ENCODE data around the gene GFI1B.

The GFI1B gene

DNA sequence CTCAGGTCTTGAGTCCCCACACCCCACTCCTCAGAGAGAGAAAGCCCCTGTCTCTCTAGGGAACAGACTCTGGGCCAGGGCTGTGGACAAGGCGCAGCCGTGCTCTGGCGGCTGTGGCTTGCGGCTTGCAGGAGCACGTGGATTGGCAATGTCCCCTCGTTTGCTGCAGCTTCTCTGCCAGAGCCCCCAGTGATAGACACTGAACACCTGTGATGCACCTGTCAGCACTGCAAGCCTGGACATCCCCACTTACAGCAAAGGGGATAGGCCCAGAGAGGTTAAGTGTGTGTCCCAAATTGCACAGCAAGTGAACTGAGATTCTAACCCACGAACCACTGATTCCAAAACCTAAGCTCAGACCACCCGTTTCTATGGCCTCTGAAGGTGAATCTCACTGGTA is 7.0 kb downstream of the GFI1B start:
- DNase-seq, result no peak
- H3K4me3 ChIP-seq (ENCODE audit: low read depth, low read length), result no peak overlapping the region
- H3K23ac ChIP-seq (ENCODE audit: low read length), result no peak overlapping the region
- no CpG with 5 or more reads among the region's 8 CpGs for WGBS (ENCODE audit: extremely low coverage, insufficient coverage, insufficient read length)
- no peak overlapping the region for H4K8ac ChIP-seq (ENCODE audit: low read depth, low read length)
- no peak overlapping the region for H4K91ac ChIP-seq (ENCODE audit: low read depth, low read length)
- H3K9ac ChIP-seq (ENCODE audit: low read length), result no peak overlapping the region
- H3K4ac ChIP-seq (ENCODE audit: low read depth, low read length), result no peak overlapping the region
- H3K27ac ChIP-seq (ENCODE audit: low read depth, low read length), result no peak overlapping the region
- no peak overlapping the region for H3K18ac ChIP-seq (ENCODE audit: low read length)
- H3K79me2 ChIP-seq (ENCODE audit: control insufficient read depth, insufficient read depth, low read length, poor library complexity), result no peaks in the 10 kb centered on the region
- H3K79me1 ChIP-seq (ENCODE audit: low read length), result no peaks in the 10 kb centered on the region
- no peak overlapping the region for H4K12ac ChIP-seq (ENCODE audit: low read depth, low read length)
- H3K14ac ChIP-seq (ENCODE audit: low read length), result no peak overlapping the region
- no peak overlapping the region for H2AK5ac ChIP-seq (ENCODE audit: low read length)
- H2BK12ac ChIP-seq (ENCODE audit: low read length), result no peak overlapping the region
- no peaks in the 10 kb centered on the region for H3K27me3 ChIP-seq (ENCODE audit: insufficient read depth, low read length)
- no peak overlapping the region for H2BK5ac ChIP-seq (ENCODE audit: low read depth, low read length, poor library complexity)
- no peaks in the 10 kb centered on the region for H3K36me3 ChIP-seq (ENCODE audit: control insufficient read depth in 1 of 2, insufficient read depth in 2 of 2, low read length in 2 of 2)
- no peaks in the 10 kb centered on the region for H3K4me1 ChIP-seq (ENCODE audit: control insufficient read depth in 1 of 2, insufficient read depth in 2 of 2, low read length in 2 of 2)
- H2AFZ ChIP-seq (ENCODE audit: insufficient read depth, low read length, poor library complexity), result no peak overlapping the region
- no peak overlapping the region for H2BK120ac ChIP-seq (ENCODE audit: insufficient read depth, low read length, poor library complexity)
- peaks cover 3% of the 10 kb centered on the region for H3K9me3 ChIP-seq (ENCODE audit: insufficient read depth, low read depth, low read length)
- H3K4me2 ChIP-seq (ENCODE audit: low read length), result no peak overlapping the region

- H3K4me2 ChIP-seq (ENCODE audit: low read length), result no peak overlapping the region
- H3K4me1 ChIP-seq (ENCODE audit: control insufficient read depth in 1 of 2, insufficient read depth in 2 of 2, low read length in 2 of 2), result no peaks in the 10 kb centered on the region
- no peak for DNase-seq
- no peaks in the 10 kb centered on the region for H3K79me2 ChIP-seq (ENCODE audit: control insufficient read depth, insufficient read depth, low read length, poor library complexity)
- no CpG with 5 or more reads among the region's 13 CpGs for WGBS (ENCODE audit: extremely low coverage, insufficient coverage, insufficient read length)
- no peaks in the 10 kb centered on the region for H3K36me3 ChIP-seq (ENCODE audit: control insufficient read depth in 1 of 2, insufficient read depth in 2 of 2, low read length in 2 of 2)
- no peak overlapping the region for H3K4ac ChIP-seq (ENCODE audit: low read depth, low read length)
- no peak overlapping the region for H2AK5ac ChIP-seq (ENCODE audit: low read length)
- H3K27ac ChIP-seq (ENCODE audit: low read depth, low read length), result no peak overlapping the region
- no peak overlapping the region for H3K18ac ChIP-seq (ENCODE audit: low read length)
- no peak overlapping the region for H4K12ac ChIP-seq (ENCODE audit: low read depth, low read length)
- H3K23ac ChIP-seq (ENCODE audit: low read length), result no peak overlapping the region
- H3K79me1 ChIP-seq (ENCODE audit: low read length), result no peaks in the 10 kb centered on the region
- no peak overlapping the region for H3K9ac ChIP-seq (ENCODE audit: low read length)
- no peaks in the 10 kb centered on the region for H3K27me3 ChIP-seq (ENCODE audit: insufficient read depth, low read length)
- no peak overlapping the region for H4K91ac ChIP-seq (ENCODE audit: low read depth, low read length)
- no peak overlapping the region for H3K4me3 ChIP-seq (ENCODE audit: low read depth, low read length)
- H3K14ac ChIP-seq (ENCODE audit: low read length), result no peak overlapping the region
- no peak overlapping the region for H2BK12ac ChIP-seq (ENCODE audit: low read length)
- H4K8ac ChIP-seq (ENCODE audit: low read depth, low read length), result no peak overlapping the region
- no peak overlapping the region for H2BK5ac ChIP-seq (ENCODE audit: low read depth, low read length, poor library complexity)
- H2BK120ac ChIP-seq (ENCODE audit: insufficient read depth, low read length, poor library complexity), result no peak overlapping the region
- no peak overlapping the region for H2AFZ ChIP-seq (ENCODE audit: insufficient read depth, low read length, poor library complexity)
- H3K9me3 ChIP-seq (ENCODE audit: insufficient read depth, low read depth, low read length), result peaks cover 3% of the 10 kb centered on the region
Measured at GRCh38 chr9:132986114-132986513, 7.6 kb downstream of the GFI1B start.

DNA sequence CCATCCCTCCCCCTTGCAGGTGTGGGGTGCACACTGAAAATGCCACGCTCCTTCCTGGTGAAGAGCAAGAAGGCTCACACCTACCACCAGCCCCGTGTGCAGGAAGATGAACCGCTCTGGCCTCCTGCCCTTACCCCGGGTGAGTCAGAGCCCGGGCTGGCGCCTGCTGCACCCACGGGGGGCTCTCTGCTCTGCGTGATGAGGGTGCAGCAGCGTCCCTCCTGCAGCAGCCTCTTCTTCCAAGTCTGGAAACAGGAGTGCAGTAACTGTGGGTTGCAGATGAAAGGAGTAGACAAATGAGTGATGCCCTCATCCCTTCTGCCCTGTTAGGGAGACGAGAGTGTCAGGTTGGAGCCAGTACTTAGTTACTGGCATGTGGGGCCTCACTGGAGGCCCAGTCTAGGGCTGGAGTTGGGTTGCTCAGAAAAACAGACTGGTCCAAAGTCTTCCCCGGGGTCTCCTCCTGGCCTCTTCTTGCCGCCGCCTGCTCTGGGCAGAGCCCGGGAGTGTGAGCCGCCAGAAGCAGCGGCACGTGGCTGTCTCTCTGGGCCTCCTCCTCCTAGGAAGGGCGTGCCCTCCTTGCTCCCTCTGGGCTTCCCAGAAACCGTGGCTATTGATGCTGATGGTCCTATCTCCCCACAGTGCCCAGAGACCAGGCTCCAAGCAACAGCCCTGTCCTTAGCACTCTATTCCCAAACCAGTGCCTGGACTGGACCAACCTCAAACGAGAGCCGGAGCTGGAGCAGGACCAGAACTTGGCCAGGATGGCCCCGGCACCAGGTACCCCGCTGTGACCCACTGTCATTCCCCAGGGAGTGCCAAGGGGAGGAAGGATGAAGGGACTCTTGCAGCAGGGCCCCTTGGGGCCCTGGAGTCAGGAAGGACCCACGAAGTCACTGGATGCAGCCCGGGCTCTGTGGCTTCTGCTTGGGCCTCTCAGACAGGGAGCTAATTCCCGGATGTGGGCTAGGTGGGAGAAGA is 8.4 kb downstream of the GFI1B start:
- no peak overlapping the region for H2BK5ac ChIP-seq (ENCODE audit: low read depth, low read length, poor library complexity)
- H3K14ac ChIP-seq (ENCODE audit: low read length), result no peak overlapping the region
- WGBS (ENCODE audit: extremely low coverage, insufficient coverage, insufficient read length), result no CpG with 5 or more reads among the region's 26 CpGs
- H2AK5ac ChIP-seq (ENCODE audit: low read length), result no peak overlapping the region
- no peak overlapping the region for H4K91ac ChIP-seq (ENCODE audit: low read depth, low read length)
- H3K18ac ChIP-seq (ENCODE audit: low read length), result no peak overlapping the region
- H3K27ac ChIP-seq (ENCODE audit: low read depth, low read length), result no peak overlapping the region
- H3K9me3 ChIP-seq (ENCODE audit: insufficient read depth, low read depth, low read length), result peaks cover 3% of the 10 kb centered on the region
- H4K12ac ChIP-seq (ENCODE audit: low read depth, low read length), result no peak overlapping the region
- H3K9ac ChIP-seq (ENCODE audit: low read length), result no peak overlapping the region
- H3K23ac ChIP-seq (ENCODE audit: low read length), result no peak overlapping the region
- no peak for DNase-seq
- H2BK120ac ChIP-seq (ENCODE audit: insufficient read depth, low read length, poor library complexity), result no peak overlapping the region
- no peak overlapping the region for H3K4me2 ChIP-seq (ENCODE audit: low read length)
- H3K4ac ChIP-seq (ENCODE audit: low read depth, low read length), result no peak overlapping the region
- H2AFZ ChIP-seq (ENCODE audit: insufficient read depth, low read length, poor library complexity), result no peak overlapping the region
- H3K79me1 ChIP-seq (ENCODE audit: low read length), result no peaks in the 10 kb centered on the region
- no peak overlapping the region for H2BK12ac ChIP-seq (ENCODE audit: low read length)
- H3K27me3 ChIP-seq (ENCODE audit: insufficient read depth, low read length), result no peaks in the 10 kb centered on the region
- H3K79me2 ChIP-seq (ENCODE audit: control insufficient read depth, insufficient read depth, low read length, poor library complexity), result no peaks in the 10 kb centered on the region
- no peaks in the 10 kb centered on the region for H3K36me3 ChIP-seq (ENCODE audit: control insufficient read depth in 1 of 2, insufficient read depth in 2 of 2, low read length in 2 of 2)
- H3K4me1 ChIP-seq (ENCODE audit: control insufficient read depth in 1 of 2, insufficient read depth in 2 of 2, low read length in 2 of 2), result no peaks in the 10 kb centered on the region
- no peak overlapping the region for H3K4me3 ChIP-seq (ENCODE audit: low read depth, low read length)
- H4K8ac ChIP-seq (ENCODE audit: low read depth, low read length), result no peak overlapping the region

DNA sequence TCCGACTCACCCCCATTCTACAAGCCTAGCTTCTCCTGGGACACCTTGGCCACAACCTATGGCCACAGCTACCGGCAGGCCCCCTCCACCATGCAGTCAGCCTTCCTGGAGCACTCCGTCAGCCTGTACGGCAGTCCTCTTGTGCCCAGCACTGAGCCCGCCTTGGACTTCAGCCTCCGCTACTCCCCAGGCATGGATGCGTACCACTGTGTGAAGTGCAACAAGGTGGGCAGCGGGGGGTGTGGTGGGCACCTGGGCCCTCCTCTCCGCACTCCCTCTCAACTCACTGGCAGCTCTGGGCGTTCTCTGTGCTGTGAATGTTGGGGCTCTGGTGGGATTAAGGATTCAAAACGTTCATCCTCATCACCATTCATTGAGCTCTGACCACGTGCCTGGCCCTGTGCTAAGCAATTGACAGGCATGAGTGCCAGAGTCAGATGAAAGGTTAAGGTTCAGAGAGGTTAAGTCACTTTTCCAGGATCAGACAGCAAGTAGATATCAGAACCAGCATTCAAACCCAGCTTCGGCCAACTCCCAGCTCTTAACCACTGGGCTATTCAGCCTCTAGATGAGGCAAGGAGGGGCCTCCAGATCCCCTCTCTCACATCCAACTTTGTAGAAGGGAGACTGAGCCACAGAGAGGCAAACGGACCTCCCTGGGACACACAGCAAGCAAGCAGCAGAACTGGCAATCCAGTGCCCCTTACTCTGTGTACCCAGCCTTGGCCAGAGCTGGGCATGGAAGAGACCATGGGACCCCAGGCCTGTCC is 9.9 kb downstream of the GFI1B start:
- H3K18ac ChIP-seq (ENCODE audit: low read length), result no peak overlapping the region
- H3K23ac ChIP-seq (ENCODE audit: low read length), result no peak overlapping the region
- H3K4me3 ChIP-seq (ENCODE audit: low read depth, low read length), result no peak overlapping the region
- no peaks in the 10 kb centered on the region for H3K36me3 ChIP-seq (ENCODE audit: control insufficient read depth in 1 of 2, insufficient read depth in 2 of 2, low read length in 2 of 2)
- no peak overlapping the region for H2BK5ac ChIP-seq (ENCODE audit: low read depth, low read length, poor library complexity)
- H3K4me1 ChIP-seq (ENCODE audit: control insufficient read depth in 1 of 2, insufficient read depth in 2 of 2, low read length in 2 of 2), result no peaks in the 10 kb centered on the region
- H4K12ac ChIP-seq (ENCODE audit: low read depth, low read length), result no peak overlapping the region
- H3K14ac ChIP-seq (ENCODE audit: low read length), result no peak overlapping the region
- H2AFZ ChIP-seq (ENCODE audit: insufficient read depth, low read length, poor library complexity), result no peak overlapping the region
- no peak overlapping the region for H2BK120ac ChIP-seq (ENCODE audit: insufficient read depth, low read length, poor library complexity)
- peaks cover 2% of the 10 kb centered on the region for H3K9me3 ChIP-seq (ENCODE audit: insufficient read depth, low read depth, low read length)
- no peak overlapping the region for H4K8ac ChIP-seq (ENCODE audit: low read depth, low read length)
- no peak overlapping the region for H3K4me2 ChIP-seq (ENCODE audit: low read length)
- no peaks in the 10 kb centered on the region for H3K79me1 ChIP-seq (ENCODE audit: low read length)
- no peak overlapping the region for H2AK5ac ChIP-seq (ENCODE audit: low read length)
- WGBS (ENCODE audit: extremely low coverage, insufficient coverage, insufficient read length), result no CpG with 5 or more reads among the region's 14 CpGs
- H3K79me2 ChIP-seq (ENCODE audit: control insufficient read depth, insufficient read depth, low read length, poor library complexity), result no peaks in the 10 kb centered on the region
- H3K4ac ChIP-seq (ENCODE audit: low read depth, low read length), result no peak overlapping the region
- H3K27ac ChIP-seq (ENCODE audit: low read depth, low read length), result no peak overlapping the region
- H2BK12ac ChIP-seq (ENCODE audit: low read length), result no peak overlapping the region
- no peak overlapping the region for H4K91ac ChIP-seq (ENCODE audit: low read depth, low read length)
- H3K27me3 ChIP-seq (ENCODE audit: insufficient read depth, low read length), result no peaks in the 10 kb centered on the region
- no peak for DNase-seq
- H3K9ac ChIP-seq (ENCODE audit: low read length), result no peak overlapping the region
